Measurements from ENCODE around the gene PIP5K1C.
A peak's percentile ranks its signal among the peaks of the same experiment; 100 is the strongest.

Gene PIP5K1C

DNA sequence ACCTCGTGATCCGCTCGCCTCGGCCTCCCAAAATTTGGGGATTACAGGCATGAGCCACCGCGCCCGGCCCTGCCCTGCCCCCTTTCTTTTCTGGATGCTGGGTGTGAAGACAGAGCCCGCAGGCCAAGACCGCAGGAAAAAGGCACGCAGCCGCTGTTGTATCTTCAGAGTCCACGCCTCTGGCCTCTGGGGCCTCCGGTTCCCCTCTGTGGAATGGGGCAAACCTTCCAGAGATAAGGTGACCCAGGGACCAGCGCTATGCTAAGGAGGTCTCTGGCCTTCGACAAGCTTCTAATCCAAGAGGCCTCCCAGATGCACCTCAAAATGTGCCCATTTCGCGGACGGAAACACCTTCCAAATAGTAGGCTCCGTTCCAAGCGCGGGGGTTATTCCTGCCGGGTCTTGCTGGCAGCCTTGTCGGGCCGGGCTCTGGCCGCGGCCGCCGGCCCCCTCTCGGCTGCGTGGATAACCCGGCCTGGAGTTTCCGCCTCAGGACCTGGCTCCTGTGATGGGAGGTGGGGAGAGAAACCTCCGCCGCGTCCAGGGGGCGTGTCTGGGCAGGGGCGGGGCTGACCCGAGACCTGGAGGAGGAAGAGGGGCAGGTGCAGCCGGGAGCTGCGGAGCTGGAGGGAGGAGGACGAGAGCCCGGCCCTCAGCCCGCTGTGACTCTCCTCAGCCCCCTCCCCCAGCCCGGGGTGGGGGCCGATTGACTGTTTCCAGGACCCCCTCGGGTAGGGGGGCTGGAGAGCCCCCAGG, 21.0 kb upstream of the PIP5K1C start:
- peak; percentile 91 for DNase-seq (ENCODE audit: low spot score)

DNA sequence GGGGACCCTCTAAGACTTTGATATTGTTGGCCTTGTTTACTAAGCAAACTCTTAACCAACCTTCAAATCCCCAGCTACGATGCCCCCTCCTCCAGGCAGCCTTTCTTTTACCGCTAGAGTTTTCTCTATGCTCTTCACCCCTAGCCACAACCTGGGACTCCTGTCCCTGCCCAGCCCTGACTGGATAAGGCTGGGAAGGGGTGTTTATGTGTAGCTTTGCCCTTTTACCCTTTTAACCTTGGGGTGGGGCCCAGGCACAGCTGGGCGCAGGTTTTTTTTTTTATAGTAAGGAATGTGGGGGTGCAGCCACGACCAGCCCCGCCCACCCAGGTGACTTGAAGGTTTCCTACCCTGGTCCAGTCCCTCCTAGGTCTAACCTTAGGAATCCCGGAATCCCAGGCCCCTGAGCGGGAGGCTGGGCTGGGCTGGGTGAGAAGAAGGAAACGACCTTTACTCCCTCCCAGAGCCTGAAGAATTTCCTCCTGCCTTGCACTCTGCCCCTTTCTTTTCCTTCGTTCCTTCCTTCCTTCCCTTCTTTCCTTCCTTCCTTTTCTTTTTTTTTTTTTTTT, 20.2 kb upstream of the PIP5K1C start:
- DNase-seq (ENCODE audit: low spot score) = no peak

DNA sequence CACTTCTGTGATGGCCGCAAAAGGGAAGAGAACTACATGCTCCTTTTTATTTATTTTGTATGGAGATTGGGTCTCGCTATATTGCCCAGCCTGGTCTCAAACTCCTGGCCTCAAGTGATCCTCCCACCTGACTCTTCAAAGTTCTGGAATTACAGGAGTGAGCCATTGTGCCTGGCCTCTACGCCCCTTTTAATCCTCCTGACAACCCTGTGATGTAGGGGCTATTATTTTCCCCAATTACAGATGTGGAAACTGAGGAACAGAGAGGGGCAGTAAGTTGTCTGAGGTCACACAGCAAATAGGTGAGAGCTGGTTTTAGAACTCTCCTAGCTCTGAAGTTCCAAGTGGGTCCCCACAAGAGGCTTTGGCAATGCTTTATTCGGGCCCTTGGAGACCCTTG, 19.6 kb upstream of the PIP5K1C start:
- no peak for DNase-seq (ENCODE audit: low spot score)

DNA sequence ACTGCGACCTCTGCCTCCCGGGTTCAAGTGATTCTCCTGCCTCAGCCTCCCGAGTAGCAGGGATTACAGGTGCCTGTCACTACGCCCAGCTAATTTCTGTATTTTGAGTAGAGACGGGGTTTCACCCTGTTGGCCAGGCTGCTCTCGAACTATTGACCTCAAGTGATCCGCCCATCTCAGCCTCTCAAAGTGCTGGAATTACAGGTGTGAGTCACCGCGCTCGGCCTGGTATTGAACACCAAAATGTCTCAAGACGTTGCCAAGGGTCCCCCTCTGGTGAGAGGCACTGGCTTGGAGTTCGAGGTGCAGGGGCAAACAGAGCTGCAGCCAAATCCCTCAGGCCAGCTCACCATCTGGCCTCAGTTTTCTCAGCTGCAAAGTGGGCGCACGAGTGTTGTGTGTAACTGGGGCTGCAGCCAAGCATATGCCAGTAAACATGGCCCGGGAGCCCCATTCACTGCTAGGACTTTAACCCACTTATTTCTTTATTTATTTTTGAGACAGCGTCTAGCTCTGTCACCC, 15.9 kb upstream of the PIP5K1C start:
- DNase-seq (ENCODE audit: low spot score) = no peak

DNA sequence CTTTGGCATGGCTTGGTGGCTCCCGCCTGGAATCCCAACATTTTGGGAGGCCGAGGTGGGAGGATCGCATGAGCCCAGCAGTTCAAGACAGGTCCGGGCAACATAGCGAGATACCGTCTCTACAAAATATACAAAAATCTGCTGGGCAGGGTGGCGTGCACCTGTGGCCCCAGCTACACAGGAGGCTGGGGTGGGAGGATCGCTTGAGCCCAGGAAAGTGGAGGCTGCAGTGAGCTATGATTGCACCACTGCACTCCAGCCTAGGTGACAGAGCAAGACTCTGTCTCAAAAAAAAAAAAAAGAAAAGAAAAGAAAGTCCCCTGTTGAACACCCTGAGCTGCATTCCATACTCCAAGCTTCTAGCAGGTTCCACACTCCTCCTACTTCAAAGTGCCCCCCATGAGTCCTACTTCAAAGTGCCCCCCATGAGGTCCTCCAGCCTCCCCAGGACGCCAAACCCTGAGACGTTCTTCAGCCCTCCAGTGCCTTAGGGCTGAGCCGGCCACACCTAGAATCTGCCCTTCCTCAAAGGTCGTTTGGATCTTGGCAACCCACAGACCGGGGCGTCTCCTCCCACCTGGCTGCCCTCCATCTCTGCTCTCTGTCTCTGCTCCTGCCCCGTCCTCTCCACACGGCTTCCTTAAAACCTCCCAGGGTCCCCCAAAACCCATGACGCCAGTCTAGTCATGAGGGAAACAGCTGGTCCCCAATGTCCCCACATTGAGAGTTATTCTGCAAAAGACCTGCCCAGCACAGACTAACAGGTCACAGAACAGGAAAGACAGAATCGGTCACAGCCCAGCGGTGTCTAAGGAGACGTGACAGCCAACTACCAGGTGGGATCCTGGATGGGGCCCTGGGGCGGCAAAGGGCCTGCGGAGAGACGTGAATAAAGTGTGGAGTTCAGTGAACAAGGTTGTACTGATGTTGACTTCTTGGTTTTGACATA, 12.7 kb upstream of the PIP5K1C start:
- no peak for DNase-seq (ENCODE audit: low spot score)

DNA sequence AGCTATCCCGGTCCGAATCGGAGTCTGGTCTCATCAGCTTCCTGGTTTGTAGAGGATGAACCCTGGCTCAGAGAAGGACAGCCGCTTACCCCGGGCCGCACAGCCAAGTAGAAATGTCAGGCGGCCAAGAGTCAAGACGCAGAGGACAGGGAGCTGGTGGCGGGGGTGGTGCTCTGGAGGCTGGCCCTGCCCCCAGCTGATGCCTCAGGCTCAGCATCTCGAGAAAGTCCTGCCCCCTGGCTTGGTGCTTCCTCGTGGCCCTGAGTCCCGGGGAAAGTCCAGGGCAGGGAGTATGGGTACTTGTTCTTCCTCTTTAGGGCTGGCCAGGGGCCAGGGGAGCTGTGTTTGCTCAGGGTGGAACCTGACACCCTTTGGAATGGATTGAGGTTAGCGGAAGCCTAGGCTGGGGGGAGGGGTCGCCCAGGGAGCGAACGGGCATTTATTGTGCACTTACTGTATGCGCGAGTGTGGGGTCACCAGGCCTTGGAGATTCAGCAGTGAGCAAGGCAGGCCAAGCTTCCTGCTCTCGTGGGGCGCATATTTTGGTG, 10.1 kb upstream of the PIP5K1C start:
- DNase-seq (ENCODE audit: low spot score) = no peak

DNA sequence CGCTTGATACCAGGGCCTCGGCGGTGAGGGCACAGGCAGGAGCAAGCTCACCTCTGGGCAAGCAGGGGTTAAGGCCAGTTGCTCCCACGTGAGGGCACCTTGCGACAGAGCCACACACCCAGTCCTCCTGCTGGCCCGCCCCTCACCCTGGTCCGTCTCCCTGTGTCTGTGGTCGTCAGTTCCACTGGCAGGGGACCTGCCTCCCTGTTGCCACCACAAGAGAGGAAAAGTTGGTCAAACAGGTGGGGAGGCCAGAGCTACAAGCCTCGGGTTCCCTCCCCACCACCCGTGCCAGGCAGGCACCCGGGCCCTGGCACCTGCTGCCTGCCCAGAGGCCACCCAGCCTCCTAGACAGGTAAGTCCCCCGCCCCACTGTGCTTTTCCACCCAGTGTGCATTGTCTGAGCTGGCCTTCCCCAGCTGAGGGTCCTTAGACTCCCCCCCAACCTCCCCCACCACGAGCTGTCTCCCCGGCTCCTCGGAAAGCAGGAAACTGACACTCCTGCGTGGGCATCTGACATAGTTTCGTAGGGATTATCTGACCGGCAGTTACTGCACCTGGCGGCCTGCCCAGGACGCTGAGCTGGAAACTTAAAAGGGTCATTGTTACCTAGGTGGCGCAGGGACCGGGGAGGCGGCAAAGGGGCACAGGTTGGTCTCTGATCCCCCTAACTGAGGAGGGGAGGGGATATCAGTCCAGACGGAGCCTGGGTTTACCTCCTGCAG, 8.1 kb upstream of the PIP5K1C start, which contains the start of gene TJP3:
TJP3 (plus strand) TSS at position 178 of the 725 bp plus-strand sequence. CDS start 20,049 bp downstream, outside the sequence.
- no peak for DNase-seq (ENCODE audit: low spot score)

DNA sequence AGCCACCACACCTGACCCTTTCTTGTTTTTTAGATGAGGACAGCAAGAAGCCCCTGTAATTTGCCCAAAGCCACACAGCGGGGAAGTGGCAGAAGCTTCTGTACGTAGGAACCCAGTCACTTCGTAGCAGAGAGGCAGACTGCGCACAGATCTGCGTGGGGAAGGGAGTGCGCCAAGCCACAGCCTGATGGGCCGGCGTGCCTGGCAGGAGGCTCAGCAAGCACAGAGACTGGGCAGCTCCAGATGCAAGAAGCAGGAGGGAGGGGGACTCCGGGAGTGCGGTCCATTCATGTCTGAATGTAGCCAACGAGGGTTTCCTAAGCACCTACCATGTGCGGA, 7.6 kb upstream of the PIP5K1C start:
- no peak for DNase-seq (ENCODE audit: low spot score)

DNA sequence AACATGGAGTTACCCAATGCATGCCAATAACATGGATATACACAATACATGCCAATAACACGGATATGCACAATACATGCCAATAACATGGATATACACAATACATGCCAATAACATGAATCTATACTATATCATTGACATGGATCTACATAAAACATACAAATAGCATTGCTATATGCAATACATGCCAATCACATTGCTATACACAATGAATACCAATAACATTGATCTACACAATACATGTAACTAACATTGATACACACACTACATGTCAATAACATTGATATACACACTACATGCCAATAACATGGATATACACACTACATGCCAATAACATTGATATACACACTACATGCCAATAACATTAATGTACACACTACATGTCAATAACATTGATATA, 932 bp upstream of the PIP5K1C start:
- DNase-seq (ENCODE audit: low spot score) = no peak

DNA sequence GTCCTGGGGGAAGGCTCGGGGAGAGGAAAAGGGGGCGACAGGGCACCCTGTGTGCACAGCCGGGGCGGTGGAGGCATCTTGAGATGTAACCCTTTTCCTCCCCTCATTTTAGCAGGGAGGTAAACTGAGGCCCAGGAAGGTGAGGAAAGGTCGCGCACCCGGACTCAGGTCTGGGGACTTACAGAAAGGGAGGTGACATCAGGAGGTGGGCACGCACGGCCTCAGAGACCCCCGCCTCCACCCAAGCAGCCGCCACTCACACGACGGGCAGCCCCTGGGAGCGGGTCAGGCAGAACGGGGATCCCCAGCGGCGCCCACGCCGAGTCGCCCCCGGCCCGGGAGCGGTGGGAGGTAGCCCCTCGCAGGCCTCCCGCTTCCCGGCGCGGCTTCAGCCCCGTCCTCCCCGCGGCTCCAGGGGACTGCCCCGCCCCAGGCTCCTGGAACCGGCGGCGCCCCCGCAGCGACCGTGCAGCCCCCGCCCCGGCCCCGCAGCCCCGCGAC, 477 bp downstream of the PIP5K1C start:
- no peak for DNase-seq (ENCODE audit: low spot score)

DNA sequence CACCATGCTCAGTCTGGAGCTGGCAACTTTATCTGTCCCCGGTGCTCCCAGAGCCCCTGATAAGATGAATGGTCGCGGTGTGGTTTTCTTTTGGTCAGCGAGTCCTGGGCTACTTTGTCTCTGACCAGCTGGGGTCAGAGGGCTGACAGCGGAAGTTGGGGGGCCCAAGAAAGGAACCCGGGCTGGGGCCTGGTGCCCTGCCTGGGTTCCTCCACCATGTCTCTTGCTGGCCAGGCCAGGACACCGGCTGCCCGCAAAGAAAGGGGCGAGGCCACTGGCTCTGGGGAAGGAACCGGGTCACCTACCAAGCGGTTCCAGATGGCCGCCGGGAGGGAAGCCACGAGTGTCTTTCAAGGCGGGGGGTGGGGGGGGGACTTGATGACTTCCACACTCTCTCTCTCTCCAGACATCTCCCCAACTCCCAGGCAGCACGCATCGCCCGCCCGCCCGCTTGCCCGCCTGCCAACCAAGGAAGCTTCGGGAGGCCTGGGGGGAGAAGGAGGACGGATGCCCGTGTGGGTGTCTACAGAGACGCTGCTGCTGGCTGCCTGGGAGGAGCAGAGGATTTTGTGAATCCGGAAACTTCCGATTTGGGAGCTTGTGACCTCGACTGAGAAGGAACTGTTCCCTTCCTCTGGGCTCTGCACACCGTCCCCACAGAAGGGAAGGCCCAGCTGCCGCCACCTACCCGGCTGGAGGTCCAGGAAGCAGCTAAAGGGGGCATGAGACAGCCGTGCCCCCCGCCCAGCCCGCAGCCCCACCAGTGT, 1.1 kb downstream of the PIP5K1C start:
- DNase-seq (ENCODE audit: low spot score) = peak; percentile 36

DNA sequence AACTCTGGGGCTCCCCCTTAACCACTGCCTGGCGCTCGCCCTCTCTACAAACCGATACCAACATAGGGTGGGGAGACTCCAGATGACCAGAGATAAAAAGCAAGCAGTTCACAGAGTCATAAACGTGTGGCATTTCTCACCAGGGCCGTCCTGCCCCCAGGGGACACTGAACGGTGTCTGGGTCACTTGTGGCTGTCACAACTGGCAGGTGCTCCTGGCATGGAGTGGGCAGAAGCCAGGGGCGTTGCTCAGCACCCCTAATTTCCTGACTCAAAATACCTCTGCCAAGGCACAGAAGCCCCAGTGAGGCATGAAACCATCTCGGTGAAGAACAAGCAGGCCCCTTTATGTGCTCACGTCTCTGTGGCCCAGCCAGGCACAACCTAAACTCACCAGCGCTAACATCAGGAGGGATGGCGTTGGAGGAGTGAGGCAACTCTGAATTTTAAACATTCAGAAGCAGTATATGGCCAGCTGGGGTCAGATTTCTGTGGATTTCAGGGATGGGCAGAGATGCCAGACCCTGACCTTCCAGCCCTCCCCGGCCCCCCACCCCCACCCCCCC, 1.8 kb downstream of the PIP5K1C start:
- peak; percentile 48 for DNase-seq (ENCODE audit: low spot score)

DNA sequence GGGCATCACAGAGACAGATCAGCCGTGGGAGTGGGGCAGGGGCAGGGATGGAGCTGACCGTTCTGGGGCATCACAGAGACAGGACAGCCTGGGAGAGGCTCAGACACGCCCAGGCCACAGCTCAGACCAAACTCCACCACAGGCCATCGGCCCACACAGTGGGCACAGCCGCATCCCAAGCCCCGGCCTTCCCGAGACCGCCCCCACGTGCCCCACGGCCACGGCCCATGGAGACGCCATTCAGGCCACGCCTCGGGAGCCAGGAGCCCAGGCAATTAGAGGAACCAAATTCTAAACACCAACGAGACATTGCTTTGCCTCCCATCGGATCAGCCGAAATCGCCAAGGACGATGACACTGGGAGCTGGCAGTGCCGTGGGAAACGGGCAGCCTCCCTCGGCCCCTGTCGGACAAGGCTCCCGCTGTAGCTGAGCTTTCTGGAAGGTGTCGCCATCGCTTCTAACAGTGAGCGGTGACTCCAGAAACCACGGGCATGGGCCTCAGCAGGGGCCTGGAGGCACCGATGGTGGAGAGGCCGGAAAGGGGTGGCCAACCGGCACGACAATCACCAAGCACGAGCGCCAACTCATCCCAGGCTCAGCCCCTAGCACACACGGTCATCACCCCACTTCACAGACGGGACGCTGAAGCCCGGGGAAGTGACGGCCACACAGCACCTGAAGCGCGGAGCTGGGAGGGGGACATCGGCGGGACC, 2.4 kb downstream of the PIP5K1C start:
- no peak for DNase-seq (ENCODE audit: low spot score)

DNA sequence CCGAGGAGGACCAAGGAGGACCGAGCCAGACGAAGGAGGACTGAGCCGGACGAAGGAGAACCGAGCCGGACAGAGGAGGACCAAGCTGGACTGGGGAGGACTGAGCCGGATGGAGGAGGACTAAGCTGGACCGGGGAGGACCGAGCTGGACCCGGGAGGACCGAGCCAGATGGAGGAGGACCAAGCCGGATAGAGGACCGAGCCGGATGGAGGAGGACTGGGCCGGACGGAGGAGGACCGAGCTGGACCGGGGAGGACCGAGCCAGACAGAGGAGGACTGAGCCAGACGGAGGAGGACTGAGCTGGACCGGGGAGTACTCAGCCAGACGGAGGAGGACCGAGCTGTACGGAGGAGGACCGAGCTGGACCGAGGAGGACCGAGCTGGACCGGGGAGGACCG, 3.2 kb downstream of the PIP5K1C start:
- no peak for DNase-seq (ENCODE audit: low spot score)

DNA sequence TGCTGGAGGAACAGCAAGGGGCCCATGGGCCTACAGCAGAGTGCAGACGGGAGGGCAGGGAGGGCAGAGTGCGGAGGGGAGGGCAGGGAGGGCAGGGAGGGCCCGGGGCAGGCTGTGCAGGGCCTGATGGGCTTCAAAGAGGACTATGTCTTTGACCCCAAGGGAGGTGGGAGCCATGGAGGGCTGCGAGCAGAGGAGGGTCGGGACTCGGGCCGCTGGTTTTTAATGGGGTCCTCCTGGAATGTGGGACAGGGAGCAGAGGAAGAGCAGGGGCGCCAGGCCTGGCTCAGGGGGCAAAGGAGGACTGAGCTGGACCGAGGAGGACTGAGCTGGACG, 3.6 kb downstream of the PIP5K1C start:
- no peak for DNase-seq (ENCODE audit: low spot score)

DNA sequence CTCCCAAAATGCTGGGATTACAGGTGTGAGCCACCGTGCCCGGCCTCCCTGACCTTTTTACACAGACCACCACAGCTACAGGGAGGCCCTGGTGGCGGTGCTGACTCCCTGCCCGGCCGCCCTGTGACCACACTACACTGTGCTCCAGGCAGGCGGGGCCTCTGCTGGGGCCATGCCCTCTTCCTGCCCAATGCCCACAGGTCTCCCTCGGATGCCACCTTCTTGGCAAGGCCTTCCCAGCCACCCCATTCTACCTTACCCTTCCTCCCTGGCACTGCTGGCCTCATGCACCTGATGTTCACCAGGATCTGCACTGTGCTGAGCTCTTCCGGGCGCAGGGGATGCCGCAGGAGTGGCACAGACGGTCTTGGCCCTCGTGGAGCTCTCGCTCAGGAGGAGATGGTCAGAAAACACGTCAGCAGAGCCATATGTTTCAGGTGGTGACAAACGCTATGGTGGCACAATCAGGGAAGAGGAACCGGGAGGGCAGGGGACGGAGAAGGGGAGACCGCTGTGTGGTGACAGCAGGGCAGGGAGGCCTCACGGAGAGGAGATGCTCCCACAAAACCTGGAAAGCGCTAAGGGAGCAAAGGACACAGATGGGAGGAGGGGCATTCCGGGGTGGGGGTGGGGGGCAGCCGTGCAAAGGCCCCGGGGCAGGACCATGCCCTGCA, 4.1 kb downstream of the PIP5K1C start:
- DNase-seq (ENCODE audit: low spot score) = no peak

DNA sequence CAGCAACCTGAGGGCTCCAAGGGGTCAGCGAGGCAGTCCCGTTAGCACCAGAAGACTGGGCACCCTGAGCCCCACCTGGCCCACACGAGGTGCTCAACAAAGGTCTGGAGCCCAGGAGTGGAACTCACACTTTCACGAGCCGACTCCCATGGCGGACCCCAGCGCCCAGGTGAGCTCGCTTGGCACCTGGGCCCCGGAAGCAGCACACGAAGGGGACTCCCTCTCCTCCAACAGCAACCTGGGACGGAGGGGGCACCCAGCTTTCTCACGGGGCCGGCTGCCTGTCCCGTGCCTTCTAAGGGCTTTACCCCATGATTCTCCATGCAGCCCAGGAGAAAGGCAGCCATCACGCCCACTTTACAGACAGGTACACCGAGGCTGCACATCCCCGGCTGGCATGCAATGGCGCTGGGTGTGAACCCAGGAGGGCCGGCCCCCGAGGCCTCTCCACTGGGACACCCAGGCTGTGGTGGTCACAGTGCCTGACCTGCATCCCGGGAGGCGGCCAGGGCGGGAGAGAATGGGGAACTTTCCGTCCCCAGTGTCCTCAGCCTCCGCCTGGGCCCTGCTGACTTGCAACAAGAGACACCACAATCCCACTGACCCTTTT, 5.0 kb downstream of the PIP5K1C start:
- DNase-seq (ENCODE audit: low spot score) = no peak

DNA sequence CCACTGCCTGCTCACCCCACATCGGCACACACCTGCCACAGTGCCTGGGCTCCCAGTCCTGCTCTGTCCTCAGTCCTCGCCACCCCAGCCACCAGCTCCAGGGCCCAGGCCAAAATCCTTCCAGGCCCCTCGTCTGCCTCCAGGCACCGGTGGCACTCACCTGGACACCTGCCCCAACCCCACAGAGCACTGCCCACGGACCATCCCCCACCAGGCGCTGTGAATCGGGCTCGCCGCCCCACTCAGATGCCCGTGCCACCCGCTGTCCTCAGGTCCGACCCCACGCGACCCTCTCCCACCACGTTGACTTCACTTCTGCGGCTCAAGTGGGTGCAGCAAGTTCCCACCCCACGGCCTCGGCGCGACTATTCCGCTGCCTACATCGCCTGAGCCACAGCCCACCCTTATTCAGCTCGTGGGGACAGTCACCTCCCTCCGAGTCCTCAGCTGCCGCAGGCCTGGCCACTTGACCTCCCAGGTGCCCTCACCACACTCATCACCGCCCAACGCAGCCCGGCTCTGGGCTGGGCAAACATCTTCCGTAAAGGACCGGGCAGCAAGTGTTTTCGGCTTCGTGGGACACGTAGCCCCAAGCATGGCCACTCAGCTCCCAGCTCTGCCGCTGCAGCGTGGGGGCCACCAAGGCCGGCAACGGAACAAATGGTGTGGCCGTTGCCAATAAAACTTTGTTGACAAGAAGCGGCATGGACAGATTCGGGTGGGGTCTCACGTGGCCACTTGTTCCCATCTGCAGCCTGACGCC, 5.7 kb downstream of the PIP5K1C start:
- DNase-seq (ENCODE audit: low spot score) = no peak

Data from NAMALWA (cell line).